Nucleus accumbens (tissue), 56 donors: Measurements from ENCODE around the gene RPL39.
"Not testable (repeated sequence)": the region's sequence is repeated elsewhere in the genome, so short reads cannot be mapped to it uniquely, and the experiment has no call there.

Source experiments
- DNase-seq, 56 donors: peaks; one replicate each; lab custom pipeline; 2025; lab: John Stamatoyannopoulos, UW

The RPL39 gene

GRCh38 chrX:119791437-119792231 lies at the start of gene RPL39:
Gene RPL39 (minus strand): TSS chrX:119791630. CDS start chrX:119791576, 54 bp downstream.
- peak; percentile 15 to 88 (median 76) for DNase-seq

DNA sequence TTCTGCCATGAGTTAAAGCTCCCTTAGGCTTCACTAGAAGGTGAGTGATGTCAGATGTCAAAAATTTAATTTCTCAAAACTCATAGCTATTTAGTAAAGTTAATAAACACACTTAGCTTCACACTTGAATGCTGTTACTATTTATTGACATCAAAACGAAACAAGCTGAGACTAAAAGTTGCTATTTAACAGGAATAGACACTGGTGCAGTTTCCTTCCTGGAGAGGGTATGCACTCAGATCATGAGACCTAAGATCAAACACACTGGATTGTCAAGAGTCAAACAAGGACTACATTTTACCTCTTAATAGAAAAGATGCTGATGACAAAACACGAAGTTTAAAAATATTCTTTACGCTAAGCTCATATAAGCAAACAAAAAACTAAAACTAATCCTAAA lies 42.5 kb upstream of the RPL39 start:
- DNase-seq = no peak

GRCh38 chrX:119828446-119828845 lies 37.0 kb upstream of the RPL39 start:
- DNase-seq = no peak

DNA sequence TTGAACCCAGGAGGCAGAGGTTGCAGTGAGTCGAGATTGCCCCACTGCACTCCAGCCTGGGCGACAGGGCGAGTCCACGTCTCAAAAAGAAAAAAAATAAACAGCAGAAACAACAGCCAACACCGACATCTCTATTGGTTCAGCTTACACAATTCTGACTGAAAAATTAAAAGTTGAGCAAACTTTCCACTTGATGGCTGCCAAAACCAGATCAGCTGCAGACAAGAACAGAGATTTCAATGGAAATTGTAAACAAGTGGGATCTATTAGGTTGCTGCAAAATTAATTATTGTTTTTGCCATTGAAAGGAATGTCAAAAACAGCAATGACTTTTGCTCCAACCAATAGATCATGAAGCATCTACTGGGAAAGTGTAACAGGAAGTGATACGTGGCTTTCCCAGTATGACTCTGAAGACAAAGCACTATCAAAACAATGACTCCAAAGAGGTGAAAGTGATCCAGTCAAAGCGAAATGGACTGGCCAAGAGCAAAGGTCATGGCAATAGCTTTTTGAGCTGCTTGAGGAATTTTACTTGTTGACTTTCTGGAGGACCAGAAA lies 35.0 kb upstream of the RPL39 start:
- DNase-seq = no peak

DNA sequence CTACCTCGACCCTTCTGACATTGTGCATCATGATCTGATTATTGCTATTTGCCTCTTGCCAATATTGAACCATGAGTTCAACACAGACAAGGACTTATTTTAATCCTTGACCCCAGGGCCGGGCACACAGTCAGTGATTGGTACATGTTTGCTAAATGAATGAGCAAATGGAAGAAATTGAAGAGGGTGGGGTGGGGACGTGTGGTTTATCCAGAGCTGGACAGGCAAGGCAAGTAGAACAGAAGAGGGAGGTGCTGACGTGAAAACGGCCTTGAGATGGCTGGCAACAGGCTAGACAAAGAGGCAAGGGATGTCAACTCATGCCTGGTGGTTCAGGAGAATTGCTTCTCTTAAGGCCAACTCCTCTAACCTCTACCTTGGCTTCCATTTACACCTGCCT lies 32.8 kb upstream of the RPL39 start:
- DNase-seq = not testable (repeated sequence)

GRCh38 chrX:119821703-119822102 lies 30.3 kb upstream of the RPL39 start:
- not testable (repeated sequence) for DNase-seq

- no peak for DNase-seq
Observed at GRCh38 chrX:119817130-119817690, 25.8 kb upstream of the RPL39 start.

DNA sequence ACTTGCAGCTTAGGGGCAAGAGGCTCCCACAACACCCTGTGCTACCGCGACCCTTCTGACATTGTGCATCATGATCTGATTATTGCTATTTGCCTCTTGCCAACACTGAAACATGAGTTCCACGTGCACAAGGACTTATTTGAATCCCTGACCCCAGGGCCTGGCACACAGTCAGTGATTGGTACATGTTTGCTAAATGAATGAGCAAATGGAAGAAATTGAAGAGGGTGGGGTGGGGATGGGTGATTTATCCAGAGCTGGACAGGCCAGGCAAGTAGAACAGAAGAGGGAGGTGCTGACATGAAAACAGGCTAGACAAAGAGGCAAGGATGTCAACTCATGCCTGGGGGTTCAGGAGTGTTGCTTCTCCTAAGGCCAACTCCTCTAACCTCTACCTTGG lies 24.9 kb upstream of the RPL39 start:
- no peak for DNase-seq

DNA sequence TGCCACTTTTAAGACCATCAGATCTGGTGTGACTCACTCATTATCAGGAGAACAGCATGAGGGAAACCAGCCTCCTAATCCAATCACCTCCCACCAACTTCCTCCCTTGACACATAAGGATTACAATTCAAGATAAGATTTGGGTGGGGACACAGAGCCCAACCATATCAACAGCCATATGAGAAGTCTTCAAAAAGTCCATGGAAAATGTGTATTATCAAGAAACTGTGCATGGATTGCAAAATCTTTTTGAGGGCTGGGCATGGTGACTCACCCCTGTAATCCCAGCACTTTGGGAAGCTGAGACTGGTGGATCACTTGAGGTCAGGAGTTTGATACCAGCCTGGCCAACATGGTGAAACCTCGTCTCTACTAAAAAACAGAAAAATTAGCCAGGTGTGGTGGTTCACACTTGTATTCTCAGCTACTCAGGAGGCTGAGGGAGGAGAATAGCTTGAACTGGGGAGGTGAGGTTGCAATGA lies 17.8 kb upstream of the RPL39 start:
- DNase-seq = no peak

GRCh38 chrX:119808461-119808860 lies 17.0 kb upstream of the RPL39 start:
- DNase-seq = not testable (repeated sequence)

DNA sequence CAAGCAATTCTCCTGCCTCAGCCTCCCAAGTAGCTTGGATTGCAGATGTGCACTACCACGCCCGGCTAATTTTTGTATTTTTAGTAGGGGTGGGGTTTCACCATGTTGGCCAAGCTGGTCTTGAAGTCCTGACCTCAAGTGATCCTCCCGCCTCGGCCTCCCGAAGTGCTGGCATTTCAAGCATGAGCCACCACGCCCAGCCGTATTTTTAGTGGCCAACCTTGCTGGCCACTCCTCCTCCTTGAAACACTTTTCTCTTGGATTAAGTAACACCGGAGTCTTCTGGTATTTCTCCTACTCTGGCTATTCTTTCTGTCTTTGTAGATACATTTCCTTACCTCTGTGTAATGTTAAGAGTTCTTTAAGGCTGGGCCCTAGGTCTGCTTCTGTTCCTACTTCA lies 11.1 kb upstream of the RPL39 start:
- no peak for DNase-seq

- DNase-seq = no peak
Observed at GRCh38 chrX:119801253-119802221, 10.1 kb upstream of the RPL39 start.

DNA sequence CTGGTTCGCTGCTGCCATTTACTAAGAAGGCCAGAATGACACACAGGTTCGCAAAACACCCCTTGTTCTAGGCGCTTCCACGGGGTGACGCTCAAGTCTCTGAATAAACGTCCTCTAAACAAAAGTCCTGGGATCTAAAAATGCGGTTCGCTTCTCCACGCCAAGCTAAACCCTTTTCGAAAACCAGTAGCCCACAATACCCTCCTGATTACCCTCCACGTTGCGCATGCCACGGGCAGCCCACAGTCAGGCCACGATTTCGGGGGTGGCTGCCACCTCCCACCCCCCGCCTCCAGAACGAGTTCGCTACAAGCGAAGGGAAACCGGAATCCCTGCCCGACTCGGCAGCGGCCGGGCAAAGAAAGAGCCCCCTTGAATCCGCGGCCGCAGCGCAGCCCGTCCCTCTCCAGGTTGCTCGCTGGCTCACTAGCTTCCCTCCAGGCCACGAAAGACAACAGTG lies 423 bp downstream of the RPL39 start:
- peak in 31 of 56 donors; percentile 0 to 49 (median 28) for DNase-seq

GRCh38 chrX:119784747-119785446 lies 6.5 kb downstream of the RPL39 start:
- peak in 1 of 56 donors; percentile 1 for DNase-seq

GRCh38 chrX:119783026-119783425 lies 8.4 kb downstream of the RPL39 start:
- no peak for DNase-seq

DNA sequence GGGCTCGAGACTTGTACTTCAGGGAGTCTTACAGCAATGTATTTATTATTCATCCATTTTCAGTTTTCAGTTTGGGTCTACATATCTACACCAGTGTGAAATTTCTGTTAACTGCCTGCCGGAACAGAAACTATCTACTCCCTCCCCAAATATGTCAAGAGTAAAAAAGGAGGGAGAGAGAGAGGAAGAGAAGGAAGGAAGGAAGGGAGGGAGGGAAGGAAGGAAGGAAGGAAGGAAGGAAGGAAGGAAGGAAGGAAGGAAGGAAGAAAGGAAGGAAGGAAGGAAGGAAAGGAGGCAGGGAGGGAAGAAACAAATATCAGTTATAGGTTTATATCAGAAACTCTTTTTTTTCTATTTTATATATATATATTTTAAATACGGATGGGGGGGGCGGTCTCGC lies 12.6 kb downstream of the RPL39 start:
- DNase-seq = no peak

GRCh38 chrX:119775517-119776238 lies 15.8 kb downstream of the RPL39 start:
- peak in 2 of 56 donors; percentile 3 to 5 for DNase-seq

DNA sequence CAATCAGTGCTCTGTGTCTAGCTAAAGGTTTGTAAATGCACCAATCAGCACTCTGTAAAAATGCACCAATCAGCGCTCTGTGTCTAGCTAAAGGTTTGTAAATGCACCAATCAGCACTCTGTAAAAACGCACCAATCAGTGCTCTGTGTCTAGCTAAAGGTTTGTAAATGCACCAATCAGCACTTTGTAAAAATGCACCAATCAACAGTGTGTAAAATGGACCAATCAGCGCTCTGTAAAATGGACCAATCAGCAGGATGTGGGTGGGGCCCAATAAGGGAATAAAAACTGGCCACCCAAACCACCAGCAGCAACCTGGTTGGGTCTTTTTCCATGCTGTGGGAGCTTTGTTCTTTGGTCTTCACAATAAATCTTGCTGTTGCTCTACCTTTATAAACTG lies 22.0 kb downstream of the RPL39 start:
- not testable (repeated sequence) for DNase-seq

GRCh38 chrX:119768436-119768835 lies 23.0 kb downstream of the RPL39 start:
- DNase-seq = not testable (repeated sequence)
